Measurements from ENCODE around the gene RAD51B.
"Not testable (repeated sequence)": the region's sequence is repeated elsewhere in the genome, so short reads cannot be mapped to it uniquely, and the experiment has no call there.

RAD51B gene

DNA sequence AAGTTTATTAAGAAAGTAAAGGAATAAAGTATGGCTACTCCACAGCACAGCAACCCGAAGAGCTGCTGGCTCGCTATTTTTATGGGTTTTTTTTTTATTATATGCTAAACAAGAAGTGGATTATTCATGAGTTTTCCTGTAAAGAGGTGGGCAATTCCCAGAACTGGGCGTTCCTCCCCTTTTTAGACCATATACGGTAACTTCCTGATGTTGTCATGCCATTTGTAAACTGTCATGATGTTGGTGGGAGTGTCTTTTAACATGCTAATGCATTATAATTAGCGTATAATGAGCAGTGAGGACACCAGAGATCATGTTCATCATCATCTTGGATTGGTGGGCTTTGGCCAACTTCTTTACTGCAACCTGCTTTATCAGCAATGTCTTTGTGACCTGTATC is 600.8 kb downstream of the RAD51B start:
- DNase-seq, result no peak

GRCh38 chr14:68421116-68421515 is 601.5 kb downstream of the RAD51B start:
- DNase-seq, result no peak

DNA sequence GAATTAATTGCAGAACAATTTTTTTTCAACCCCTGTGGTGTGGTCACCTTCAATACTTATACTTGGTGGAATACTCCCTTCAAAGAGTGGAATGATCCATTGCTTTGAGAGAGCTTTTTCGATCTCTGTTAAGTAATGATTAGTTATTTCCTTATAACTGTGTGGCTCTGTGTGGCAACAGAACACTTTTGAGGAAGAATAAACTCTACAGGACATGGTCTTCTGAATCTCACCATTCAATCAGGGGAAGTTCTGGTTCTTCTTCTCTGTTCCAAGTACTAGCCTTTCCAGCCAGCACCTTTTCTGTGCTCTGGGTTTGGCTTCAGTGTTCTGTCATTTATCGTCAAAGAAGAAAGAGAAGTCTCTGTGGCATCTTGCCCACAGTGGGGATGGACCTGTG is 604.1 kb downstream of the RAD51B start:
- peak; percentile 42 to 53 for DNase-seq

GRCh38 chr14:68424443-68425172 is 605.0 kb downstream of the RAD51B start:
- no peak for DNase-seq

- no peak for DNase-seq
Observed at GRCh38 chr14:68426661-68427549, 607.3 kb downstream of the RAD51B start.

GRCh38 chr14:68427550-68427890 is 607.9 kb downstream of the RAD51B start:
- DNase-seq, result no peak

DNA sequence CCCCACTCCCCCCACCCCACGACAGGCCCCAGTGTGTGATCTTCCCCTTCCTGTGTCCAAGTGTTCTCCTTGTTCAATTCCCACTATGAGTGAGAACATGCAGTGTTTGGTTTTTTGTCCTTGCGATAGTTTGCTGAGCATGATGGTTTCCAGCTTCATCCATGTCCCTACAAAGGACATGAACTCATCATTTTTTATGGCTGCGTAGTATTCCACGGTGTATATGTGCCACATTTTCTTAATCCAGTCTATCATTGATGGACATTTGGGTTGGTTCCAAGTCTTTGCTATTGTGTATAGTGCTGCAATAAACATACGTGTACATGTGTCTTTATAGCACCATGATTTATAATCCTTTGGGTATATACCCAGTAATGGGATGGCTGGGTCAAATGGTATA is 609.3 kb downstream of the RAD51B start:
- DNase-seq, result not testable (repeated sequence)

DNA sequence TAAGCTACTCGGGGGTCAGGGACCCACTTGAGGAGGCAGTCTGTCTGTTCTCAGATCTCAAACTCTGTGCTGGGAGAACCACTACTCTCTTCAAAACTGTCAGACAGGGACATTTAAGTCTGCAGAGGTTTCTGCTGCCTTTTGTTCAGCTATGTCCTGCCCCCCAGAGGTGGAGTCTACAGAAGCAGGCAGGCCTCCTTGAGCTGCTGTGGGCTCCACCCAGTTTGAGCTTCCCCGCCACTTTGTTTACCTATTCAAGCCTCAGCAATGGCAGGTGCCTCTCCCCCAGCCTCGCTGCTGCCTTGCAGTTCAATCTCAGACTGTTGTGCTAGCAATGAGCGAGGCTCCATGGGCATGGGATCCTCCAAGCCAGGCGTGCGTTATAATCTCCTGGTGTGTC is 614.6 kb downstream of the RAD51B start:
- DNase-seq, result not testable (repeated sequence)

DNA sequence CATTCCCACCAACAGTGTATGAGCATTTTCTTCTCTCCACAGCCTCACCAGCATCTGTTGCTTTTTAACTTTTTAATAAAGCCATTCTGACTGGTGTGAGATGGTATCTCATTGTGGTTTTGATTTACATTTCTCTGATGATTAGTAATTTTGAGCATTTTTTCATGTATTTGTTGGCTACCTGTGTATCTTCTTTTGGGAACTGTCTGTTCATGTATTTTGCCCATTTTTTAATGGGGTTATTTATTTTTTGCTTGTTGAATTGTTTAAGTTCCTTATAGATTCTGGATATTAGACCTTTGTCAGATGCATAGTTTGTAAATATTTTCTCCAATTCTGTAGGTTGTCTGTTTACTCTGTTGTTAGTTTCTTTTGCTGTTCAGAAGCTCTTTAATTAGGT is 616.1 kb downstream of the RAD51B start:
- DNase-seq, result not testable (repeated sequence)

DNA sequence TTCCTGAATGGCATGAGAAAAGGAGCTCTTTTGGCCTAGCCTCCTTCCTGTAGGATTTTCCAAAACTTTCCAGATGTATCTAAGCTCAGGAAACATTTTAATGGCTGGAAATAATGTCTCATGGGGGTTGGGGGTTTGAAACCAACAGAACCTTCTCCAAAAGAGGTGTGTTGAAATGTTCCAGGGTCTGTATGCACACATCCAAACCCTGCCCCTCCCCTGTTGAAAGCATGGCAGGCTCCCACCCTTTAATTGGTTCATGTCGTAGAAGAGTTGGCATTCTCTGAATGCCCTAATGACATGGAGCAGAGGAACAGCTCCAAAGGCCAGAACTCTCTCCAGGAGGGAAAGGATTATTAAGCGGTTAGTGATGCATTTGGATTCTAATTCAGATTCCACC is 620.1 kb downstream of the RAD51B start:
- DNase-seq, result no peak

DNA sequence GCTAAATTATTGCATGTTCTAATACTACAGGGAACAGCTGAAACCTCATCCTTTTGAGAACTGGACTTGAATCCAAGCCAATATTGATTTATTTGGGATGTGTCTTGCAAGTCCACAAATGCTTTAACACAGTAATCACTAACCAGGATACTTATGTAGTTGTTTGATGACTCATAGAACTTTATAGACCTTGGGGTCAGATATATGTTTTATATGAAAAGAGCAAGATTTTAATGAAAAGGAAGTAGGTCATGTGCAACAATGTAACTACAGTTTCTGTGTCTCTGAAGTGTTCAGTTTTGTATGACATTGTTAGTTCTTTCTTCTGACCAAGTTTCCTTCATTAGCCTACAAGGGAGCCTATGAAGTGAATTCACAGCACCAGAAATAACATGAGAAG is 621.2 kb downstream of the RAD51B start:
- peak in 1 of 2 donors; percentile 45 for DNase-seq

DNA sequence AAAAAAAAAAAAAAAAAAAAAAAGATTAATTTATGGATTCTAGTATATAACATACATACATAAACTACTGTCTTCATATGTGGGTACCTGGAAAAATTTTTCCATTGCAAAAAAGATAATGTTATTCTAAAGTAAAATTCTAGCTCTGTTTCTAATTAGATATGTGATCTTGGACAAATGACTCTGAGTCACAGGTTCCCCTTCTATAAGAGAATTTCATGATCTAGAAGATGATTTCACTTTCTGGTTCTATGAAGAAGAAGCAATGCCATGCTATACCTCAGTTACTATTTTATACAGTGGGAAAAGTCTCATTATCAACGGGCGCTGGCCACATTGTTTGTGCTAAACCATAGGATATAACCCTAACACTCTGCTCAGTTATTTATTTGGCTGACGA is 622.0 kb downstream of the RAD51B start:
- peak; percentile 21 to 60 for DNase-seq

DNA sequence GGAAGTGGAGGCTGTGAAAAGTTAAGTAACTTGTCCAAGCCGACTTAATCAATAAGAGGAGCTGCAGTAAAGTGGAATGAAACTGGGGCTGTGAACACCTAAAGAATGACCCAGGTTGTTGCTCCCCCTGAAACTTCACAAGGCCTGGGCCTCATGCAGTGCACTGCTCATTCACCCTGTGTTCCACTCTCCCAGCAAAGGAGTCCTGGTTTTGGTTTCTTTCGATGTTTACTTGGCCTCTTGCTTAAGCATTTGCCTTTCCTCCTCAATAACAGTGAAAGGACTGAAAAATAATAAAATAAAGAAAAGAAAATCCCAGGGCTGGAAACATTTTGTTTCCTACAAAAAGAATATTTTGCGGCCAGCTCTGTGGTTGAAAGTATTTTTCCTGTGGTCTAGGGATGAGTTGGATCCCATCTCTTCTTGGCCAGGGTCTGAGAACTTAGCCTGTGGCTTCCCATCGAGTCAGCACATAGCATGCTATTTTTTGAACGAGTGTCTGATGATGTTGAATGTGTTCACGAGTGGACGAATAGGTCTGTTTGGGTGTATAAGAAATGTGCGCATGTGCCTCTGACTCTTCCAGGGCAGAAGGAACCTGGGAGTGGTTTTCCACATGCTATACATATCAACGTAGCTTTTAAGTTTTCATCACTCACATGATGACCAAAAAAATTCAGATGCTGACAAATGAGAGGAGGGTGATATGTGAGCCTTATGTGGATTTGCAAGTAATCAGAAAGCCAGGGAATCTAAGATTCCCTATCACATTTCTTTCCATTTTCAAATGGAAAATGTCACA is 623.5 kb downstream of the RAD51B start:
- DNase-seq, result no peak

- no peak for DNase-seq
Observed at GRCh38 chr14:68444449-68445168, 625.0 kb downstream of the RAD51B start.

GRCh38 chr14:68446243-68447040 is 626.9 kb downstream of the RAD51B start:
- no peak for DNase-seq

- DNase-seq, result no peak
Observed at GRCh38 chr14:68447581-68448251, 628.1 kb downstream of the RAD51B start.

- no peak for DNase-seq
Observed at GRCh38 chr14:68448252-68448902, 628.8 kb downstream of the RAD51B start.

- no peak for DNase-seq
Observed at GRCh38 chr14:68449561-68450181, 630.1 kb downstream of the RAD51B start.

GRCh38 chr14:68450391-68451120 is 631.0 kb downstream of the RAD51B start:
- DNase-seq, result no peak

Measured in inflammatory macrophage (primary cell).